Measurements from ENCODE around the gene DLG2.

- TF ChIP-seq REST (IDR thresholded peaks at IDR 0.05; ENCODE audit: insufficient replicate concordance, low read depth): no peak
- TF ChIP-seq, protein P1, sequence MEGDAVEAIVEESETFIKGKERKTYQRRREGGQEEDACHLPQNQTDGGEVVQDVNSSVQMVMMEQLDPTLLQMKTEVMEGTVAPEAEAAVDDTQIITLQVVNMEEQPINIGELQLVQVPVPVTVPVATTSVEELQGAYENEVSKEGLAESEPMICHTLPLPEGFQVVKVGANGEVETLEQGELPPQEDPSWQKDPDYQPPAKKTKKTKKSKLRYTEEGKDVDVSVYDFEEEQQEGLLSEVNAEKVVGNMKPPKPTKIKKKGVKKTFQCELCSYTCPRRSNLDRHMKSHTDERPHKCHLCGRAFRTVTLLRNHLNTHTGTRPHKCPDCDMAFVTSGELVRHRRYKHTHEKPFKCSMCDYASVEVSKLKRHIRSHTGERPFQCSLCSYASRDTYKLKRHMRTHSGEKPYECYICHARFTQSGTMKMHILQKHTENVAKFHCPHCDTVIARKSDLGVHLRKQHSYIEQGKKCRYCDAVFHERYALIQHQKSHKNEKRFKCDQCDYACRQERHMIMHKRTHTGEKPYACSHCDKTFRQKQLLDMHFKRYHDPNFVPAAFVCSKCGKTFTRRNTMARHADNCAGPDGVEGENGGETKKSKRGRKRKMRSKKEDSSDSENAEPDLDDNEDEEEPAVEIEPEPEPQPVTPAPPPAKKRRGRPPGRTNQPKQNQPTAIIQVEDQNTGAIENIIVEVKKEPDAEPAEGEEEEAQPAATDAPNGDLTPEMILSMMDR (IDR thresholded peaks at IDR 0.05; ENCODE audit: insufficient read depth, low read length): no peak
These were observed 167.8 kb downstream of the DLG2 start for GRCh38 chr11:85459304-85459703.
